ENCODE results near the gene DCN. TPM values are rescaled to one million over a fixed set of nuclear protein-coding genes. Genes with fewer than 3 reads are reported as not detected.
A peak's percentile ranks its signal among the peaks of the same experiment; 100 is the strongest.

The DCN gene
- total RNA-seq, 4 donors from 2014 or later, result 371 to 2,364 (median 992) TPM

DNA sequence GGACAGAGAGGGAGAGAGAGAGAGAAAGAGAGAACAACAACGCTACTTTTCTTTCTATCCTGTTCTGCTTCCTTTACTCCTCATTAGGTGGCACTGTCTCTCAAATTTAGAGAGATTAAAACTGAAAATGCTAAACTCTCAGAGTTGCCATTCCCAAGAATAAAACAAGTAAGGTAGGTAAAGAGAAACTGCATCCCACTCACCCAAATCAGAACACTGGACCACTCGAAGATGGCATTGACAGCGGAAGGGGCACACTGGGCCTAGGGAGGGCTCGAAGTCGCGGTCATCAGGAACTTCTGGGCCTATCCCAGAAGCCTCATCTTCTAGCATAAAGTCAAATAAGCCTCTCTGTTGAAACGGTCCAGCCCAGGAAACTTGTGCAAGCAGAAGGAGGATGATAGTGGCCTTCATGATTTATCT is 4.5 kb downstream of the DCN start:
- intact Hi-C loops (cut with DNase I), result loop anchor here (10.0 kb wide), 1 partner anchor 177 kb away; no protein-coding TSS in a partner anchor

DNA sequence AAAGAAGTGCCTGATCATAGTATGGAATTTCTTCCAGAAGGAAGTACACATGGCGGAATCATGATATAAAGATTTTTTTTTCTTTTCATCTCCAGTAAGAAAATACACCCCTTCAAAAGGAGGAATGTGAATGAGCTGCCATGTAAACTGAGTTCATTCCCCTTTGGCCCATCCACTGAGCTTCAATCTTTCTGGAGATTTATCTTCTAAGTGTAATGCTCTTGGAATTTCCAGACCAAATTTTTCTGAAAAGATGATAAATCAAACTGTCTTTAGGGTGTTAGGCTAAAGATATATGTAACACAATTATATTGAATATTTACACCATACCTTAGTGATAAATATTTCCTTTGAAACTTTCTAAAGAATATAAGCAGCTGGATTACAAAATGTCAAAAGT is 5.2 kb downstream of the DCN start:
- intact Hi-C loops (cut with DNase I), result loop anchor here (10.0 kb wide), 1 partner anchor 177 kb away; no protein-coding TSS in a partner anchor
- TF ChIP-seq, protein P1, sequence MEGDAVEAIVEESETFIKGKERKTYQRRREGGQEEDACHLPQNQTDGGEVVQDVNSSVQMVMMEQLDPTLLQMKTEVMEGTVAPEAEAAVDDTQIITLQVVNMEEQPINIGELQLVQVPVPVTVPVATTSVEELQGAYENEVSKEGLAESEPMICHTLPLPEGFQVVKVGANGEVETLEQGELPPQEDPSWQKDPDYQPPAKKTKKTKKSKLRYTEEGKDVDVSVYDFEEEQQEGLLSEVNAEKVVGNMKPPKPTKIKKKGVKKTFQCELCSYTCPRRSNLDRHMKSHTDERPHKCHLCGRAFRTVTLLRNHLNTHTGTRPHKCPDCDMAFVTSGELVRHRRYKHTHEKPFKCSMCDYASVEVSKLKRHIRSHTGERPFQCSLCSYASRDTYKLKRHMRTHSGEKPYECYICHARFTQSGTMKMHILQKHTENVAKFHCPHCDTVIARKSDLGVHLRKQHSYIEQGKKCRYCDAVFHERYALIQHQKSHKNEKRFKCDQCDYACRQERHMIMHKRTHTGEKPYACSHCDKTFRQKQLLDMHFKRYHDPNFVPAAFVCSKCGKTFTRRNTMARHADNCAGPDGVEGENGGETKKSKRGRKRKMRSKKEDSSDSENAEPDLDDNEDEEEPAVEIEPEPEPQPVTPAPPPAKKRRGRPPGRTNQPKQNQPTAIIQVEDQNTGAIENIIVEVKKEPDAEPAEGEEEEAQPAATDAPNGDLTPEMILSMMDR (IDR thresholded peaks at IDR 0.05), result no peak
- no peak for TF ChIP-seq POLR2A (IDR thresholded peaks at IDR 0.05)
- Histone ChIP-seq H3K9me3 (no peaks in the 10 kb centered on the region), H3K4me1 (no peaks in the 10 kb centered on the region), H3K27ac (peak overlapping the region in 1 of 3 donors; percentile 43), H3K27me3 (no peaks in the 10 kb centered on the region), H3K36me3 (no peaks in the 10 kb centered on the region), H3K4me3 (replicated peaks in 1 of 3) (no peak overlapping the region)
- WGBS, 2 donors, result 83 to 91% methylated on average over 1 of the region's 1 CpG
- no peak for DNase-seq

More for the DNA sequence above, 4.5 kb downstream of the DCN start:
- Histone ChIP-seq H3K27me3 (no peaks in the 10 kb centered on the region), H3K9me3 (no peaks in the 10 kb centered on the region), H3K36me3 (no peaks in the 10 kb centered on the region), H3K4me1 (no peaks in the 10 kb centered on the region), H3K4me3 (replicated peaks in 1 of 3) (no peak overlapping the region), H3K27ac (peak overlapping the region in 2 of 3 donors; percentile 30 to 46)
- 31 to 43% methylated on average over 7 of the region's 7 CpGs for WGBS, 2 donors
- DNase-seq, result peak in 1 of 2 donors; percentile 4
- TF ChIP-seq POLR2A (IDR thresholded peaks at IDR 0.05), result no peak
- TF ChIP-seq, protein P1 (IDR thresholded peaks at IDR 0.05), result peak in 5 of 6 experiments; percentile 12 to 88 (median 65)

- Histone ChIP-seq H3K27ac (peak overlapping the region in 1 of 3 donors; percentile 43), H3K36me3 (no peaks in the 10 kb centered on the region), H3K9me3 (no peaks in the 10 kb centered on the region), H3K4me3 (replicated peaks in 1 of 3) (no peak overlapping the region), H3K27me3 (no peaks in the 10 kb centered on the region), H3K4me1 (no peaks in the 10 kb centered on the region)
- WGBS, 2 donors, result 84 to 87% methylated on average over 3 of the region's 3 CpGs
- TF ChIP-seq, protein P1 (IDR thresholded peaks at IDR 0.05), result no peak
- no peak for TF ChIP-seq POLR2A (IDR thresholded peaks at IDR 0.05)
- intact Hi-C loops (cut with DNase I), result loop anchor here (10.0 kb wide), 1 partner anchor 178 kb away; no protein-coding TSS in a partner anchor
- no peak for DNase-seq
These were observed 5.7 kb downstream of the DCN start for GRCh38 chr12:91176915-91177314.

GRCh38 chr12:91176358-91176757 is 6.3 kb downstream of the DCN start:
- no peak for DNase-seq
- Histone ChIP-seq H3K36me3 (no peaks in the 10 kb centered on the region), H3K4me3 (replicated peaks in 1 of 3) (no peak overlapping the region), H3K9me3 (no peaks in the 10 kb centered on the region), H3K27me3 (no peaks in the 10 kb centered on the region), H3K27ac (peak overlapping the region in 1 of 3 donors; percentile 43), H3K4me1 (no peaks in the 10 kb centered on the region)
- TF ChIP-seq, protein P1 (IDR thresholded peaks at IDR 0.05), result no peak
- TF ChIP-seq POLR2A (IDR thresholded peaks at IDR 0.05), result no peak
- intact Hi-C loops (cut with DNase I), result loop anchor here (10.0 kb wide), 1 partner anchor 178 kb away; no protein-coding TSS in a partner anchor
- 83 to 89% methylated on average over 2 of the region's 2 CpGs for WGBS, 2 donors

- WGBS, 2 donors, result 43 to 72% methylated on average over 1 of the region's 1 CpG
- TF ChIP-seq POLR2A (IDR thresholded peaks at IDR 0.05), result no peak
- TF ChIP-seq, protein P1 (IDR thresholded peaks at IDR 0.05), result no peak
- no peak overlapping the region for H3K4me3 ChIP-seq (replicated peaks in 1 of 3)
- intact Hi-C loops (cut with DNase I), result loop anchor here (10.0 kb wide), 1 partner anchor 182 kb away; no protein-coding TSS in a partner anchor
- H3K27me3 ChIP-seq, result no peaks in the 10 kb centered on the region
- H3K9me3 ChIP-seq, result no peaks in the 10 kb centered on the region
- no peak for DNase-seq
- H3K36me3 ChIP-seq, result no peaks in the 10 kb centered on the region
- no peak overlapping the region for H3K27ac ChIP-seq
- no peaks in the 10 kb centered on the region for H3K4me1 ChIP-seq
These were observed 9.5 kb downstream of the DCN start for GRCh38 chr12:91173124-91173523.
